D721Med (cell line): ENCODE data around the gene CCDC12.

Experiments
- DNase-seq: peaks from one replicate; pipeline ENCODE4 v3.0.0; 2011; ENCODE audit warnings: low spot score; ENCODE audit not compliant: insufficient read length
- FAIRE-seq: peaks from 2 replicates; lab custom pipeline; 2011; peaks lifted over from hg19 to GRCh38; lab: Jason Lieb, UNC
- TF ChIP-seq, protein P1 (sequence below): IDR thresholded peaks from 2 replicates; pipeline ENCODE4 v1.5.1; 2012; ENCODE audit warnings: mild to moderate bottlenecking, control low read depth; ENCODE audit not compliant: insufficient read depth; ENCODE audit errors: missing control alignments

CCDC12 gene

DNA sequence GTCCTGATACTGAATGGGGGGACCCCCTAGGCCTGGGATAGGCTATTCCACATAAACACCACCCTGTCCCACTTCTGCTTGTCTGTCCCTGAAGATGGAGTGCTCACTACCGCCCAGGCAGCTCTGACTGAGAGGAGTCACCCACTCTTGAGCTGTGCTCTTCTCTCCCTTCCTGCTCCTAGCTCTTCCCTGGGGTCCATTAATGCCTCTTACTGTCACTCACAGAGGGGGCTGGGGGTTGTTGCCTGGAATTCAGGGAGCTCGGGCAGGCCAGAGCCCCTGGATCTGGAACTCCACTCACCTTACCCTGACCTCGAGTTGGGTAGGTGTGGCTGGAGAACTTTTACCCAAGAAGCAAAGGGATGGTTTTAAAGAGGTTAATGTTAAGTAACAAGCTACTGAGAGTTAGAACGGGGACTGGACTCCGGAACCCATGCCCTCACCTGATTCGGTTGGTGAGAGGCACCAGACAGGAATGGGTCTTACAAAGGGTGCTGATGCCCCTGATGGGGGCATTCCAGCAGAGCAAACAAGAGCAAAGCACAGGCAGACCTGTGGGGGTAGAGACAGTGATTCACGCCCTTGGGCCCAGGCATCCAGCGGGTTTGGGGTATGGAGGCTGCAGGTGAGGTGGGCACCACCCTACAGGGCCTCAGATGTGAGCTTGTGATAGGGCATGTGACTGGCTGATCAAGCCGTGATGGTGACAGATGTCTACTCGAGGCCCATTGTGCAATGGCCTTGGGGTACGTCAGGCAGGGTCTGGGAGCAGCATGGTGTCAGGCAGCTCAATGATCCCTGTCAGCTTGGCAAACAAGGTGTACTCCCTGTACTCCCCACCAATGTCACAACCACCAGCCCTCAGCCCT, 8.3 kb upstream of the CCDC12 start:
- DNase-seq: no peak
- FAIRE-seq: no peak
- TF ChIP-seq, protein P1, sequence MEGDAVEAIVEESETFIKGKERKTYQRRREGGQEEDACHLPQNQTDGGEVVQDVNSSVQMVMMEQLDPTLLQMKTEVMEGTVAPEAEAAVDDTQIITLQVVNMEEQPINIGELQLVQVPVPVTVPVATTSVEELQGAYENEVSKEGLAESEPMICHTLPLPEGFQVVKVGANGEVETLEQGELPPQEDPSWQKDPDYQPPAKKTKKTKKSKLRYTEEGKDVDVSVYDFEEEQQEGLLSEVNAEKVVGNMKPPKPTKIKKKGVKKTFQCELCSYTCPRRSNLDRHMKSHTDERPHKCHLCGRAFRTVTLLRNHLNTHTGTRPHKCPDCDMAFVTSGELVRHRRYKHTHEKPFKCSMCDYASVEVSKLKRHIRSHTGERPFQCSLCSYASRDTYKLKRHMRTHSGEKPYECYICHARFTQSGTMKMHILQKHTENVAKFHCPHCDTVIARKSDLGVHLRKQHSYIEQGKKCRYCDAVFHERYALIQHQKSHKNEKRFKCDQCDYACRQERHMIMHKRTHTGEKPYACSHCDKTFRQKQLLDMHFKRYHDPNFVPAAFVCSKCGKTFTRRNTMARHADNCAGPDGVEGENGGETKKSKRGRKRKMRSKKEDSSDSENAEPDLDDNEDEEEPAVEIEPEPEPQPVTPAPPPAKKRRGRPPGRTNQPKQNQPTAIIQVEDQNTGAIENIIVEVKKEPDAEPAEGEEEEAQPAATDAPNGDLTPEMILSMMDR: no peak

DNA sequence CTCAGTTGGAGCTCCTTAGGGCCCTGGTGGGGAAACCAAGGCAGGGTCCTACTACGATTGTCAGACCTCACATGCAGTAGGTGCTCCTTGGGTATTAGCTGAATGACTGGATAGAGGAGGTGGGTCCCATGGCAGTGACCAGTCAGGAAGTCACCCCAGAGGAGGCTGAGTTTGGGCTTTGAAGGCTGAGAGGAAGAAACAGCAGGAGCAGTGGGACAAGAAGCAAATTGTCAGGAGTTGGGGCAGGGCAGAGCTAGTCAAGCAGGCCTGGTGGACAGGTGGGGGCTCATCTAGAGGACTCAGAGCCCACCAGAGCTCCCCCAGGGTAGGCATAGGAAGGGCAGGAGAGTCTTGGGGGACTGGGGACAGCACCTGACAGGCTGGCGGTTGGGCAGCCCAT, 6.0 kb upstream of the CCDC12 start:
- TF ChIP-seq, protein P1: no peak
- DNase-seq (no peak), FAIRE-seq (no peak)

GRCh38 chr3:46981932-46982471, 5.5 kb upstream of the CCDC12 start:
- no peak for FAIRE-seq
- TF ChIP-seq, protein P1: no peak
- DNase-seq: no peak

DNA sequence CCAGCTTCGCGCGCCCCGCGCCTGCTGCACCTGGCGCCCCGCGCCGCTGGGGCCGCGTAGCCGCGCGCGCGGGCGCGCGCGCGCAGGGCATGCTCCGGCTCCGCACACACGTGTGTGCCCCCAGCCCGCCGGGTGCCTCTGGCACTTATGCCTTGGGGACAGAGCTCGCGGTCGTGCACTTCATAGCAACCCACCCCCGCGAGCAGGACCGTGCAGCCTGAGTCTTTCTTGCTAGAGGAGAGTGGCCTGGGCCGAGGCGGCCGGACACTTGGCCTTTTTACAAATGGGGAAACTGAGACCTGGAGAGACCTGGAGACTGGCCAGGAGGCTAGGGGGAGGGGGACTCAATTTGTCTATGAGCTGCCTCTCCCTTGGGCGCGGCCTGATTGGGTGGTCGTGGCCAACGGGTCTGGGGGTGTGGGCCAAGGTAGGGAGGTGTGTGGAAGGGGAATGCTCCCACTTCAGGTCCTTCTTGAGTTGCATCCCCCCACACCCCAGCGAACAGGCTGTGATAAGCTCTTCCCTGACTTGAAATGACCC, 3.5 kb upstream of the CCDC12 start:
- TF ChIP-seq, protein P1: no peak
- FAIRE-seq (no peak), DNase-seq (no peak)

DNA sequence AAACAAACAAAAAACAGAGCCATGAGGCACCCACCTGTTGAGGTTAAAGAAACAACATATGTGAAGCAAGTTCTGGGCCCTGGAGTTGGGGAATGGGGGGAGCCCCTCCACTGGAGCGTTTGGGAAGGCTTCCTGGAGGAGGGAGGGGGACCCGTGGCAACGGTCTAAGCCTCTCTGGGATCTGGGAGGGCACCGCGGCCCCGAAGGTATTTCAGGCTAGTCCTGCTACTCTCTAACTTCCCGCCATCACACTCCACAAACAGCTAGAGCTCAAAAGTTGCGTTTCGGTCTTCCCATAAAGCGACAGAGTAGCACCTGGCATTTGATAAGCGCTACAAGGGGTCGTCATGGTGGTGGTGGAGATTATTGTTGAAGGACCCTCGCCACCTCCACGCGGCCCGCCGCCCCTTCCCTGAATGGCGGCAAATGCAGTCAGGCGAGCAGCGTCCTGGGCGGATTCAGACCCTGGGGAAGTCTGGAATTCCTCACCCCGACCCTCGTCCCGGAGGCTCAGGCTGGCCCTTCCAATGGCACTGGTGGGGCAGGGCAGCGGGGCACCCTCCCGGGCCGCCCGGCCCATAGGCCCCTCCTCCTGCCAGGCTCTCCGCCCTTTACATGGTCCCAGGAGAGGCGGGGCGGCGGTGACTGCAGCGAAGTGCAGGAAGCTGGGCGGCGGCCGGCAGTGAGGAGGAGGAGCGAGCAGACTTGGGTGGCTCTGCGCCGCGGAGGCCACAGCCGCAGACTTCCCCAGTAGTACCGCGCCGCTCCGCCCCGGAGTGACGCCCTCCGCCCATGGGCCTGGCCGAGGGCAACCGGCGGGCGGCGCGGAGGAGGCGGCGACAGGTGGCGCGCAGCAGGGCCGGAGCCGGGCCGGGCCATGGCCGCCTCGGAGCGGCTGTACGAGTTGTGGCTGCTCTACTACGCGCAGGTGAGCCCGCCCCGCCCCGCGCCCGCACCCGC, 2.7 kb upstream of the CCDC12 start, which contains the start of gene NBEAL2:
TSS of gene NBEAL2 (plus strand) at position 682 of the 960 bp plus-strand sequence. CDS start at position 878, 196 bp downstream.
- peak; percentile 97 for DNase-seq
- TF ChIP-seq, protein P1: no peak
- FAIRE-seq: no peak

DNA sequence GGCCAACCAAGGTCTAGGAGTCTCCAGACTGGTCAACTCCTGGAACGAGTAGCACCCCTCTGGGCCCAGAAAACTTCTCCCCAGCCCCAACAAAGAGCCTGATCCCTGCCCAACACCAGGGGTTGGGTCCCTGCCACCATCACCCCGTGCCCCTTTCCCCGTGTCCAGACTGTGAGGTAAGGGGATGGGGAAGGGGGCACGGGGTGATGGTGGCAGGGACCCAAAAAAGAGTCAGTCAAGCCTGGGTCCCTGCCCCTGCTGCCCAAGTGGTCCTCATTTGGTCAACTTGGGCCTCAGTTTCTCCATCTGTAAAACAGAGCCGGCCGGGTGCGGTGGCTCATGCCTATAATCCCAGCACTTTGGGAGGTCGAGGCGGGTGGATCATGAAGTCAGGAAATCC, 1.8 kb upstream of the CCDC12 start:
- DNase-seq (no peak), FAIRE-seq (no peak)
- TF ChIP-seq, protein P1: no peak
